HEK293 (cell line): ENCODE data around the gene ACAD9.
"Not testable (repeated sequence)": the region's sequence is repeated elsewhere in the genome, so short reads cannot be mapped to it uniquely, and the experiment has no call there.

Source experiments
- CTCF ChIA-PET: fragments of 350-600 bp; formaldehyde crosslinking; extraction: SDS; loops from one replicate; lab custom pipeline; 2021; ENCODE audit warnings: antibody characterized with exemption; lab: Yijun Ruan, JAX
- POLR2A ChIA-PET: fragments of 300-600 bp; formaldehyde crosslinking; extraction: SDS; loops from one replicate; lab custom pipeline; 2020; ENCODE audit warnings: antibody characterized with exemption, inconsistent platforms; lab: Yijun Ruan, JAX
- H3K27ac ChIP-seq: fragments of 200-500 bp; sonication (Bioruptor generic); 2 replicates; pipeline ENCODE4 v1.5.1; 2014; ENCODE audit warnings: low read depth, low read length, control low read depth, inconsistent platforms; ENCODE audit errors: extremely low read depth
- H3K36me3 ChIP-seq, 2 experiments: fragments of 200-500 bp in 1 of 2; sonication (Bioruptor generic) in 1 of 2; 1 replicate in 1 of 2; 2 replicates in 1 of 2; pipeline ENCODE4 v1.5.1; 2014 to 2017; ENCODE audit warnings: inconsistent platforms in 2 of 2, low read length in 2 of 2; ENCODE audit not compliant: control insufficient read depth in 2 of 2, insufficient read depth in 1 of 2
- H3K4me1 ChIP-seq: fragments of 200-500 bp; sonication (Bioruptor generic); 2 replicates; pipeline ENCODE4 v1.5.1; 2014; ENCODE audit warnings: mild to moderate bottlenecking, low read length, inconsistent platforms; ENCODE audit not compliant: control insufficient read depth, insufficient read depth
- H3K4me3 ChIP-seq: 2 replicates; pipeline ENCODE4 v1.5.1; 2011; ENCODE audit warnings: low read depth, mild to moderate bottlenecking, control low read depth, low read length, moderate library complexity
- H3K9me3 ChIP-seq: fragments of 200-500 bp; sonication (Bioruptor generic); 2 replicates; pipeline ENCODE4 v1.5.1; 2014; ENCODE audit warnings: low read depth, low read length, inconsistent platforms; ENCODE audit not compliant: control insufficient read depth, insufficient read depth
- MZF1 ChIP-seq: fragments of 450-650 bp; formaldehyde crosslinking; IDR thresholded peaks from 2 replicates; pipeline ENCODE4 v1.5.1; 2017; ENCODE audit warnings: missing biosample characterization, missing genetic modification characterization, borderline replicate concordance
- SP7 ChIP-seq: fragments of 450-650 bp; formaldehyde crosslinking; IDR thresholded peaks from 2 replicates; pipeline ENCODE4 v1.5.1; 2016; ENCODE audit warnings: missing biosample characterization, missing genetic modification characterization
- ZBTB17 ChIP-seq: fragments of 450-650 bp; formaldehyde crosslinking; IDR thresholded peaks from 2 replicates; pipeline ENCODE4 v1.5.1; 2016; ENCODE audit warnings: missing biosample characterization, missing genetic modification characterization
- ZFP69B ChIP-seq: fragments of 450-650 bp; formaldehyde crosslinking; IDR thresholded peaks from 2 replicates; pipeline ENCODE4 v1.5.1; 2016; ENCODE audit warnings: missing biosample characterization, missing genetic modification characterization
- ZNF146 ChIP-seq: fragments of 450-650 bp; formaldehyde crosslinking; IDR thresholded peaks from 2 replicates; pipeline ENCODE4 v1.5.1; 2016; ENCODE audit warnings: missing biosample characterization, missing genetic modification characterization
- ZNF426 ChIP-seq: fragments of 450-650 bp; formaldehyde crosslinking; IDR thresholded peaks from 2 replicates; pipeline ENCODE4 v1.5.1; 2017; ENCODE audit warnings: missing biosample characterization, missing genetic modification characterization, mild to moderate bottlenecking, inconsistent platforms, moderate library complexity
- ZNF639 ChIP-seq: fragments of 450-650 bp; formaldehyde crosslinking; IDR thresholded peaks from 2 replicates; pipeline ENCODE4 v1.5.1; 2016; ENCODE audit warnings: missing biosample characterization, missing genetic modification characterization
- ZNF768 ChIP-seq: fragments of 450-650 bp; formaldehyde crosslinking; IDR thresholded peaks from 2 replicates; pipeline ENCODE4 v1.5.1; 2018; ENCODE audit warnings: missing biosample characterization, mild to moderate bottlenecking, missing genetic modification characterization
- ZSCAN30 ChIP-seq: fragments of 450-650 bp; IDR thresholded peaks from 2 replicates; pipeline ENCODE4 v1.5.1; 2018; ENCODE audit warnings: missing biosample characterization, mild to moderate bottlenecking, missing genetic modification characterization, moderate library complexity
- TF ChIP-seq, protein P1 (sequence below): fragments of 450-650 bp; formaldehyde crosslinking; IDR thresholded peaks from 2 replicates; pipeline ENCODE4 v1.5.1; 2017; ENCODE audit warnings: missing biosample characterization, missing genetic modification characterization

The ACAD9 gene

GRCh38 chr3:128864351-128864811, 15.0 kb upstream of the ACAD9 start (continued):
- TF ChIP-seq ZNF639 (no peak), MZF1 (tag by site-specific recombination) (no peak)

DNA sequence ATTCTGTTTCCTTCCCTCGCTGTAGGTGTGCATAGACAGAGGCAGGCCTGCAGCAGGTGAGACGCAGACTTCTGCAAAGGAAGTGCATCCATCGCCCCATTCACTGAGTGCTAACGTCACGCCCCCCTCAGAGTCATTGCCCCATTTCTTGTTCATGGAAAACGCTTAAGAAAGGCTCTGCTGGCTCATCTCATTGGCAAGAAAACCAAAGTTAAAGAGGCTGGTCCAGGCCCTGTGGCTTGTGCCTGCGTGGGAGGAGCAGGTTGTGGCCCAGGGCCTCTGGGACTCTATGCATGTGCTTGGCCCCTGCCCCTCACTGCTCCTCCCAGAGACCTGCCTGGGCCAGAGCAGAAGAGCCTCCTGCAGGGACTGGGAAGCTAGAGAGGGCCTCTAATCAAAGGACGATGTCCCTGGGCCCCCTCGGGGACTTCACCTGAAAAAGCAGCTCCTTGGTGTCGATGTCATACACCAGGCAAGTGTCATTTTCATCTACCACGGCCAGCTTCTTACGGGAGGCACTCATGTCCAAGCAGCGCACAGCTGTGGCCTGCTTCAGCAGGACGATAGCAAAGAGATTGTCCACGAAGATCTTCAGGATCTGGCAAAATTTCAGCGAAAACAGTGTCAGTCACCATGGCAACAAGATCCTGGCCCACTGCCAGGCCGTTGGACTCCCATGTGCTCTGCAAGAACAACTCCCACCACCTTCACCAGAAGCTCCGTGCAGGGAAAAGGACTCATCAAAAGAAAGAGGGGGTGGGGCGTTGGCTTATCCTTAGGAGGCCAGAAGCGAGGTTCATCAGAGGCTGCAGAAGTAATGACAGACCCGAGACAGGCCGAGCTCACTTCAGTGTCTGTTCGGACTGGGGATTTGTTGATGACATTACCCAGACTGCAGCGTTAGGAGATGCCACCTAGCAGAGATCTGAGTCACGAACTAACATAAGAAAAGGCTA, 14.3 kb upstream of the ACAD9 start:
- 0 out of 2 replicates have a peak, but pooled peaks have one; percentile 24 for TF ChIP-seq ZBTB17 (tag by site-specific recombination)
- POLR2A ChIA-PET, result interaction anchor here (1.5 kb wide), 1 partner anchor 14 kb away, joined by 3 read pairs; the partner anchor contains the start of gene ACAD9

DNA sequence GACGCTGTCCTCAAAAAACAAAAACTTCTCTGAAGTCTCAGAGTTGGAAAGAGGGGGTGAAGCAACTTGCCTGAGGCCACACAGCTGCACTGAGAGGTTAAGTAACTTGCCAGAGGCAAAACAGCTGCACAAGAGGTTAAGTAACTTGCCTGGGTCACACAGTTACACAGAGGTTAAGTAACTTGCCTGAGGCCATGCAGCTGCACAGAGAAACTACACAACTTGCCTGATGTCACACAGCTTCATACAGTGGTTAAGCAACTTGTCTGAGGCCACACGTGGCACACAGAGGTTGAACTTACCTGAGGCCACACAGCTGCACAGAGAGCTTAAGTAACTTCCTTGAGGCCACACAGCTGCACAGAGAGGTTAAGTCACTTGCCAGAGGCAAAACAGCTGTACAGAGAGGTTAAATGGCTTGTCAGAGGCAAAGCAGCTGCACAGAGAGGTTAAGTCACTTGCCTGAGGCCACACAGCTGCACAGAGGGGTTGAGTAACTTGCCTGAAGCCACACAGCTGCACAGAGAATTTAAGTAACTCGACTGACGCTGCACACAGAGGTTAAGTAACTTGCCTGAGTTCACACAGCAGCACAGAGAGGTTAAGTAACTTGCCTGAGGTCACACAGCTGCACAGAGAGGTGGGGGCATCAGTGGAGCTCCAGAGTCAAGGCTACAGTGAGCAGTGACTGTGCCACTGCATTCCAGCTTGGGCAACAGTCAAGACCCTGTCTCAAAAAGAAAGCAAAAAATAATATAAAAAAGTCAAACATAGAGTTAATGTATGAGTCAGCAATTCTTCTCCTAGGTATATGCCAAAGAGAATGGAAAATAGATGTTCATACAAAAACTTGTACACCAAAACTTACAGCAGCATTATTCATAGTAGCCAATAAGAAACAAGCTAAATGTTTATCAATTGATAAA, 12.0 kb upstream of the ACAD9 start:
- Histone ChIP-seq H3K27ac (no peak overlapping the region), H3K36me3 (peaks cover 0 to 16% of the 10 kb centered on the region in 2 experiments; a peak in 1 of 3 replicates), H3K4me3 (no peak overlapping the region), H3K9me3 (no peaks in the 10 kb centered on the region), H3K4me1 (no peaks in the 10 kb centered on the region; the same call in 1 of the 2 replicates)
- peak; percentile 100 for TF ChIP-seq ZNF768 (tag by site-specific recombination)
- TF ChIP-seq ZNF146 (tag by site-specific recombination), result no peak
- POLR2A ChIA-PET, result interaction anchor here (0.8 kb wide), 1 partner anchor 12 kb away, joined by 3 read pairs; the partner anchor contains the start of gene ACAD9
- CTCF ChIA-PET, result interaction anchor here (0.9 to 1.7 kb wide), 4 partner anchors 8 to 73 kb away, joined by 3 to 6 read pairs (median 5); no protein-coding TSS in a partner anchor

More for the DNA sequence above, 14.3 kb upstream of the ACAD9 start:
- CTCF ChIA-PET, H3K4me3 ChIP-seq, H3K4me1 ChIP-seq, H3K27ac ChIP-seq, H3K9me3 ChIP-seq: not testable (repeated sequence)
- H3K36me3 ChIP-seq, result peaks cover 0 to 23% of the 10 kb centered on the region in 2 experiments; a peak in 1 of 3 replicates

GRCh38 chr3:128870347-128870746, 9.1 kb upstream of the ACAD9 start:
- Histone ChIP-seq H3K36me3 (peaks cover 0 to 13% of the 10 kb centered on the region in 2 experiments; a peak in 1 of 3 replicates), H3K9me3 (no peaks in the 10 kb centered on the region), H3K4me1 (no peaks in the 10 kb centered on the region), H3K27ac (no peak overlapping the region), H3K4me3 (no peak overlapping the region)
- CTCF ChIA-PET, result no interaction called here
- POLR2A ChIA-PET, result no interaction called here
- TF ChIP-seq ZFP69B (tag by site-specific recombination) (no peak), ZNF426 (no peak), ZSCAN30 (tag by site-specific recombination) (no peak), SP7 (tag by site-specific recombination) (no peak)
- TF ChIP-seq, protein P1, sequence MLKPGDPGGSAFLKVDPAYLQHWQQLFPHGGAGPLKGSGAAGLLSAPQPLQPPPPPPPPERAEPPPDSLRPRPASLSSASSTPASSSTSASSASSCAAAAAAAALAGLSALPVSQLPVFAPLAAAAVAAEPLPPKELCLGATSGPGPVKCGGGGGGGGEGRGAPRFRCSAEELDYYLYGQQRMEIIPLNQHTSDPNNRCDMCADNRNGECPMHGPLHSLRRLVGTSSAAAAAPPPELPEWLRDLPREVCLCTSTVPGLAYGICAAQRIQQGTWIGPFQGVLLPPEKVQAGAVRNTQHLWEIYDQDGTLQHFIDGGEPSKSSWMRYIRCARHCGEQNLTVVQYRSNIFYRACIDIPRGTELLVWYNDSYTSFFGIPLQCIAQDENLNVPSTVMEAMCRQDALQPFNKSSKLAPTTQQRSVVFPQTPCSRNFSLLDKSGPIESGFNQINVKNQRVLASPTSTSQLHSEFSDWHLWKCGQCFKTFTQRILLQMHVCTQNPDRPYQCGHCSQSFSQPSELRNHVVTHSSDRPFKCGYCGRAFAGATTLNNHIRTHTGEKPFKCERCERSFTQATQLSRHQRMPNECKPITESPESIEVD, result no peak
